OCI-LY7 (cell line): ENCODE data around the gene NTPCR.
"Not testable (repeated sequence)": the region's sequence is repeated elsewhere in the genome, so short reads cannot be mapped to it uniquely, and the experiment has no call there.

Experiments used
- CTCF ChIP-seq: fragments of 200-600 bp; sonication (generic); conservative IDR thresholded peaks from 2 replicates; pipeline ENCODE4 v1.5.1; 2014; ENCODE audit warnings: mild to moderate bottlenecking, antibody characterized with exemption, low read length, moderate library complexity, mixed read lengths
- EZH2phosphoT487 ChIP-seq: fragments of 200-600 bp; sonication (generic); IDR thresholded peaks from 2 replicates; pipeline ENCODE4 v1.6.1; 2018; ENCODE audit warnings: low read depth, borderline replicate concordance, mild to moderate bottlenecking, mixed run types, antibody characterized with exemption, low read length, moderate library complexity, mixed read lengths

GRCh38 chr1:232914271-232914670, 36.1 kb upstream of the NTPCR start:
- TF ChIP-seq CTCF, EZH2phosphoT487: not testable (repeated sequence)
